ENCODE measurements around the gene BCAS1. TPM values are rescaled to one million over a fixed set of nuclear protein-coding genes. Genes with fewer than 3 reads are reported as not detected.

Gene BCAS1
- total and polyA plus RNA-seq, 2 experiments from 2014 or later: not detected

- no peak for DNase-seq (ENCODE audit: low read depth in 1 of 2, low spot score in 1 of 2)
- no peaks in the 10 kb centered on the region for H3K36me3 ChIP-seq
- H3K27me3 ChIP-seq: no peaks in the 10 kb centered on the region
- H3K4me3 ChIP-seq: no peak overlapping the region
- H3K27ac ChIP-seq: no peak overlapping the region
- no peaks in the 10 kb centered on the region for H3K9me3 ChIP-seq (ENCODE audit: low read depth)
- no peak for TF ChIP-seq CTCF (IDR thresholded peaks at IDR 0.05; ENCODE audit: low read depth, low read length)
- H3K4me1 ChIP-seq (ENCODE audit: low read depth): no peaks in the 10 kb centered on the region
Observed at GRCh38 chr20:53971096-53971683, 99.2 kb downstream of the BCAS1 start.

- H3K27me3 ChIP-seq: no peaks in the 10 kb centered on the region
- no peaks in the 10 kb centered on the region for H3K9me3 ChIP-seq (ENCODE audit: low read depth)
- H3K27ac ChIP-seq: no peak overlapping the region
- H3K4me1 ChIP-seq (ENCODE audit: low read depth): no peaks in the 10 kb centered on the region
- no peak for DNase-seq (ENCODE audit: low read depth in 1 of 2, low spot score in 1 of 2)
- TF ChIP-seq CTCF (IDR thresholded peaks at IDR 0.05; ENCODE audit: low read depth, low read length): no peak
- H3K4me3 ChIP-seq: no peak overlapping the region
- no peaks in the 10 kb centered on the region for H3K36me3 ChIP-seq
Observed at GRCh38 chr20:53970232-53970631, 100.2 kb downstream of the BCAS1 start.

- H3K27me3 ChIP-seq: no peaks in the 10 kb centered on the region
- H3K36me3 ChIP-seq: no peaks in the 10 kb centered on the region
- no peak overlapping the region for H3K4me3 ChIP-seq
- no peaks in the 10 kb centered on the region for H3K4me1 ChIP-seq (ENCODE audit: low read depth)
- H3K27ac ChIP-seq: no peak overlapping the region
- no peak for DNase-seq (ENCODE audit: low read depth in 1 of 2, low spot score in 1 of 2)
- TF ChIP-seq CTCF (IDR thresholded peaks at IDR 0.05; ENCODE audit: low read depth, low read length): no peak
- no peaks in the 10 kb centered on the region for H3K9me3 ChIP-seq (ENCODE audit: low read depth)
Observed at GRCh38 chr20:53967527-53967926, 102.9 kb downstream of the BCAS1 start.

GRCh38 chr20:53966774-53967398 lies 103.5 kb downstream of the BCAS1 start:
- no peak for TF ChIP-seq CTCF (IDR thresholded peaks at IDR 0.05; ENCODE audit: low read depth, low read length)
- Histone ChIP-seq H3K9me3 (ENCODE audit: low read depth) (no peaks in the 10 kb centered on the region), H3K36me3 (no peaks in the 10 kb centered on the region), H3K27ac (no peak overlapping the region), H3K4me1 (ENCODE audit: low read depth) (no peaks in the 10 kb centered on the region), H3K27me3 (no peaks in the 10 kb centered on the region), H3K4me3 (no peak overlapping the region)
- no peak for DNase-seq (ENCODE audit: low read depth in 1 of 2, low spot score in 1 of 2)

GRCh38 chr20:53964501-53965253 lies 105.7 kb downstream of the BCAS1 start:
- no peaks in the 10 kb centered on the region for H3K9me3 ChIP-seq (ENCODE audit: low read depth)
- TF ChIP-seq CTCF (IDR thresholded peaks at IDR 0.05; ENCODE audit: low read depth, low read length): no peak
- no peak overlapping the region for H3K27ac ChIP-seq
- no peaks in the 10 kb centered on the region for H3K36me3 ChIP-seq
- no peaks in the 10 kb centered on the region for H3K27me3 ChIP-seq
- no peaks in the 10 kb centered on the region for H3K4me1 ChIP-seq (ENCODE audit: low read depth)
- no peak for DNase-seq (ENCODE audit: low read depth in 1 of 2, low spot score in 1 of 2)
- no peak overlapping the region for H3K4me3 ChIP-seq

Data from cardiac muscle cell (in vitro differentiated cells and primary cell).